DND-41 (cell line): ENCODE results near the gene FAM83C.

Source experiments
- EZH2 ChIP-seq: IDR thresholded peaks from 3 replicates; pipeline ENCODE4 v1.6.1; 2012; ENCODE audit warnings: borderline replicate concordance, low read depth, mild to moderate bottlenecking, moderate library complexity, low read length, inconsistent platforms; ENCODE audit not compliant: severe bottlenecking
- TF ChIP-seq, protein P1 (sequence below): IDR thresholded peaks from 2 replicates; pipeline ENCODE4 v1.5.1; 2012; ENCODE audit warnings: borderline replicate concordance, low read length, moderate library complexity, mild to moderate bottlenecking; ENCODE audit not compliant: poor library complexity, severe bottlenecking; ENCODE audit errors: extremely low read depth

DNA sequence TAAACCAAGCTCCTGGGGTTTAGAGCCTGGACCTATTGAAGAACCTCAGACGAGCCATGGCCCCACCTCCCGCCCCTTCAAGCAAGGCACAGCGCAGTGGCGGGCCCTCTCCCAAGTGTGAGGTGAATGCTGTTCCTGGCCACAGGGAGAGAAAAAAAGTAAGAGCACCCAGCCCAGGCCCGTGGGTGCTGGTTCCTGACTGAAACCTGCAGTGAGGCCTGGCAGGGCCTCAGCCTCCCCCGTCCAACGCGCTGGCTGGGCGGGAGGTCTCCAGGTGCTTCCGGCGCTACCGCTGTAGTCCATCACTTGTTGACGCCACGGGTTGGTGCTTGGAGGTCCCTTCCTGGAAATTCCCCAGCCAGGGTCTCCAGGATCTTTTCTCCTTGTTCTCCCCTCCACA lies 5.5 kb upstream of the FAM83C start:
- TF ChIP-seq, protein P1, sequence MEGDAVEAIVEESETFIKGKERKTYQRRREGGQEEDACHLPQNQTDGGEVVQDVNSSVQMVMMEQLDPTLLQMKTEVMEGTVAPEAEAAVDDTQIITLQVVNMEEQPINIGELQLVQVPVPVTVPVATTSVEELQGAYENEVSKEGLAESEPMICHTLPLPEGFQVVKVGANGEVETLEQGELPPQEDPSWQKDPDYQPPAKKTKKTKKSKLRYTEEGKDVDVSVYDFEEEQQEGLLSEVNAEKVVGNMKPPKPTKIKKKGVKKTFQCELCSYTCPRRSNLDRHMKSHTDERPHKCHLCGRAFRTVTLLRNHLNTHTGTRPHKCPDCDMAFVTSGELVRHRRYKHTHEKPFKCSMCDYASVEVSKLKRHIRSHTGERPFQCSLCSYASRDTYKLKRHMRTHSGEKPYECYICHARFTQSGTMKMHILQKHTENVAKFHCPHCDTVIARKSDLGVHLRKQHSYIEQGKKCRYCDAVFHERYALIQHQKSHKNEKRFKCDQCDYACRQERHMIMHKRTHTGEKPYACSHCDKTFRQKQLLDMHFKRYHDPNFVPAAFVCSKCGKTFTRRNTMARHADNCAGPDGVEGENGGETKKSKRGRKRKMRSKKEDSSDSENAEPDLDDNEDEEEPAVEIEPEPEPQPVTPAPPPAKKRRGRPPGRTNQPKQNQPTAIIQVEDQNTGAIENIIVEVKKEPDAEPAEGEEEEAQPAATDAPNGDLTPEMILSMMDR: no peak
- TF ChIP-seq EZH2: no peak
